Hepatocyte (in vitro differentiated cells): Measurements from ENCODE around the gene SLAMF8. TPM values are rescaled to one million over a fixed set of nuclear protein-coding genes. Genes with fewer than 3 reads are reported as not detected.

Experiments
- DNase-seq: peaks from one replicate; pipeline ENCODE4 v3.0.0-alpha.2; 2016; ENCODE audit warnings: low spot score
- H2AFZ ChIP-seq: fragments of 200-600 bp; sonication (generic); 2 replicates; pipeline ENCODE4 v1.6.0; 2016; ENCODE audit warnings: antibody characterized with exemption, mild to moderate bottlenecking
- H3K27ac ChIP-seq: fragments of 200-600 bp; sonication (generic); 2 replicates; pipeline ENCODE4 v1.5.1; 2016; ENCODE audit warnings: mild to moderate bottlenecking
- H3K27me3 ChIP-seq: fragments of 200-600 bp; sonication (generic); 2 replicates; pipeline ENCODE4 v1.6.1; 2016
- H3K36me3 ChIP-seq: fragments of 200-600 bp; sonication (generic); replicated peaks from 2 replicates; pipeline ENCODE4 v1.5.1; 2016; ENCODE audit warnings: low read depth; ENCODE audit not compliant: insufficient read depth
- H3K4me1 ChIP-seq: fragments of 200-600 bp; sonication (generic); 2 replicates; pipeline ENCODE4 v1.5.1; 2016; ENCODE audit warnings: mild to moderate bottlenecking, moderate library complexity; ENCODE audit not compliant: insufficient read depth
- H3K4me2 ChIP-seq: fragments of 200-600 bp; sonication (generic); 2 replicates; pipeline ENCODE4 v1.6.0; 2016
- H3K4me3 ChIP-seq: fragments of 200-600 bp; sonication (generic); 2 replicates; pipeline ENCODE4 v1.5.1; 2016; ENCODE audit warnings: mild to moderate bottlenecking
- H3K79me2 ChIP-seq: fragments of 200-600 bp; sonication (generic); 2 replicates; pipeline ENCODE4 v1.6.0; 2017; ENCODE audit warnings: mild to moderate bottlenecking
- H3K9me2 ChIP-seq: fragments of 200-600 bp; sonication (generic); replicated peaks from 2 replicates; pipeline ENCODE4 v1.6.0; 2017; ENCODE audit warnings: mild to moderate bottlenecking; ENCODE audit not compliant: insufficient read depth
- H3K9me3 ChIP-seq: fragments of 200-600 bp; sonication (generic); 2 replicates; pipeline ENCODE4 v1.5.1; 2016; ENCODE audit warnings: low read depth, mild to moderate bottlenecking
- H4K20me1 ChIP-seq: fragments of 200-600 bp; sonication (generic); 2 replicates; pipeline ENCODE4 v1.6.0; 2016; ENCODE audit warnings: mild to moderate bottlenecking; ENCODE audit not compliant: insufficient read depth, poor library complexity, severe bottlenecking
- EZH2 ChIP-seq: fragments of 200-600 bp; sonication (generic); IDR thresholded peaks from 2 replicates; pipeline ENCODE4 v1.6.1; 2016; ENCODE audit warnings: antibody characterized with exemption, mild to moderate bottlenecking, borderline replicate concordance
- EZH2phosphoT487 ChIP-seq: fragments of 200-600 bp; sonication (generic); IDR thresholded peaks from one replicate; pipeline ENCODE4 v1.6.1; 2018; ENCODE audit warnings: antibody characterized with exemption, mild to moderate bottlenecking, low read depth, moderate library complexity; ENCODE audit not compliant: unreplicated experiment, severe bottlenecking
- WGBS: methylation state at CpG from one replicate; pipeline ENCODE4 v1.1.6; 2016; ENCODE audit warnings: low lambda C conversion rate; ENCODE audit errors: missing lambda C conversion rate; 5-methylcytosine and 5-hydroxymethylcytosine counted together
- polyA plus RNA-seq: library from polyadenylated mRNA; unstranded; fragments of >200 nt; fragmentation: Nextera tagmentation; extraction: Ambion mirVana; gene quantifications from 2 replicates; pipeline ENCODE4 v1.2.1, GENCODE V29; 2016
- total RNA-seq: library from RNA; depleted of rRNA; stranded (reverse); fragments of >200 nt; gene quantifications from 2 replicates; pipeline ENCODE4 v1.2.3, GENCODE V29; 2014
- TF ChIP-seq, protein P1 (sequence below): fragments of 200-600 bp; sonication (generic); IDR thresholded peaks from 2 replicates; pipeline ENCODE4 v1.5.1; 2016; ENCODE audit warnings: antibody characterized with exemption, mild to moderate bottlenecking; ENCODE audit not compliant: poor library complexity

Gene SLAMF8
- total and polyA plus RNA-seq, 2 experiments from 2014 or later: 0.57 to 0.74 TPM

DNA sequence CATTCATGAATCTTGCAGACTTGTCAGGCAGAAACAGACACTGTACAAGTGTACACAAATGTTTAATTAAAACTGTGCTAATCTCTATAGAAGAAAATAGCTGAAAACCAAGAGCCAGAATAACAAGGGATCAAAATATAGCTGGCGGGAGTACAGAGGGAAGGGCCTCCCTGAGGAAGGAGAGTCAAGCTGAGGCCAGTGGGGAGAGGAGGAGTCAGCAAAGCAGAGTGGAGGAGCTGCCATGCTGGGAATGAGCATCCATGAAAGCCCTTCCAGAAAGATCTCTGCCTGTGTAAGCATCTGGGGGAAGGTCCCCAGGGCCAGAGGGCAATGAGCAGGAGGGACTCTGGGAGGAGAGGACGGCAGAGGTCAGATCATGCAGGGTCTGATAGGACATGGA lies 15.1 kb downstream of the SLAMF8 start:
- Histone ChIP-seq H3K79me2 (no peaks in the 10 kb centered on the region), H3K4me1 (peaks cover 7% of the 10 kb centered on the region), H3K27me3 (no peaks in the 10 kb centered on the region), H3K9me2 (no peaks in the 10 kb centered on the region), H4K20me1 (no peaks in the 10 kb centered on the region), H3K4me3 (no peak overlapping the region), H2AFZ (no peak overlapping the region), H3K36me3 (no peaks in the 10 kb centered on the region), H3K9me3 (no peaks in the 10 kb centered on the region), H3K4me2 (no peak overlapping the region), H3K27ac (no peak overlapping the region)
- no peak for DNase-seq
- no peak for TF ChIP-seq EZH2phosphoT487
- TF ChIP-seq, protein P1, sequence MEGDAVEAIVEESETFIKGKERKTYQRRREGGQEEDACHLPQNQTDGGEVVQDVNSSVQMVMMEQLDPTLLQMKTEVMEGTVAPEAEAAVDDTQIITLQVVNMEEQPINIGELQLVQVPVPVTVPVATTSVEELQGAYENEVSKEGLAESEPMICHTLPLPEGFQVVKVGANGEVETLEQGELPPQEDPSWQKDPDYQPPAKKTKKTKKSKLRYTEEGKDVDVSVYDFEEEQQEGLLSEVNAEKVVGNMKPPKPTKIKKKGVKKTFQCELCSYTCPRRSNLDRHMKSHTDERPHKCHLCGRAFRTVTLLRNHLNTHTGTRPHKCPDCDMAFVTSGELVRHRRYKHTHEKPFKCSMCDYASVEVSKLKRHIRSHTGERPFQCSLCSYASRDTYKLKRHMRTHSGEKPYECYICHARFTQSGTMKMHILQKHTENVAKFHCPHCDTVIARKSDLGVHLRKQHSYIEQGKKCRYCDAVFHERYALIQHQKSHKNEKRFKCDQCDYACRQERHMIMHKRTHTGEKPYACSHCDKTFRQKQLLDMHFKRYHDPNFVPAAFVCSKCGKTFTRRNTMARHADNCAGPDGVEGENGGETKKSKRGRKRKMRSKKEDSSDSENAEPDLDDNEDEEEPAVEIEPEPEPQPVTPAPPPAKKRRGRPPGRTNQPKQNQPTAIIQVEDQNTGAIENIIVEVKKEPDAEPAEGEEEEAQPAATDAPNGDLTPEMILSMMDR: no peak
- TF ChIP-seq EZH2: no peak
- WGBS: 65% methylated on average over 2 of the region's 2 CpGs

DNA sequence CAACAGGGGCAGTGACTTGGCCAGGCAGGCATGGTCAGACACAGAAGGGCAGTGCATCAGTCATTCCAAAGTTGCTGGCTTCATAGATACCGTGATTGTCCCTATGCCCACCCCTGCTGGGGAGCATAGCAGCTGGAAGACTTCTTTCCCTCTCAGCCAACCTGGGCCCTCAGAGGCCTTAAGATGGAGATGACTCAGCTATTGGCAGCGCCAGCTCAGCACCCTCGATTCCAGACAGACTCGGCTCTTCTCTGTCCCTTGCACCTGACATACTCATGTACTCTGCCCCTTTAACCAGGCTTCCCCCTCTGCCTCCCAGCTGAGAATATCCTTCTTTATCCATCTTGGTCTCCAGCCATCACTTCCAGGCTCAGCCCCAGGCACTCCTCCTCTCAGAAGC lies 16.8 kb downstream of the SLAMF8 start:
- TF ChIP-seq EZH2 (no peak), EZH2phosphoT487 (no peak)
- TF ChIP-seq, protein P1: no peak
- Histone ChIP-seq H3K27ac (no peak overlapping the region), H3K9me2 (no peaks in the 10 kb centered on the region), H3K4me1 (peaks cover 9% of the 10 kb centered on the region), H4K20me1 (no peaks in the 10 kb centered on the region), H3K9me3 (no peaks in the 10 kb centered on the region), H3K27me3 (no peaks in the 10 kb centered on the region), H2AFZ (no peak overlapping the region), H3K79me2 (no peaks in the 10 kb centered on the region), H3K36me3 (no peaks in the 10 kb centered on the region), H3K4me3 (no peak overlapping the region), H3K4me2 (no peak overlapping the region)
- no peak for DNase-seq
- 91% methylated on average over 4 of the region's 4 CpGs for WGBS

DNA sequence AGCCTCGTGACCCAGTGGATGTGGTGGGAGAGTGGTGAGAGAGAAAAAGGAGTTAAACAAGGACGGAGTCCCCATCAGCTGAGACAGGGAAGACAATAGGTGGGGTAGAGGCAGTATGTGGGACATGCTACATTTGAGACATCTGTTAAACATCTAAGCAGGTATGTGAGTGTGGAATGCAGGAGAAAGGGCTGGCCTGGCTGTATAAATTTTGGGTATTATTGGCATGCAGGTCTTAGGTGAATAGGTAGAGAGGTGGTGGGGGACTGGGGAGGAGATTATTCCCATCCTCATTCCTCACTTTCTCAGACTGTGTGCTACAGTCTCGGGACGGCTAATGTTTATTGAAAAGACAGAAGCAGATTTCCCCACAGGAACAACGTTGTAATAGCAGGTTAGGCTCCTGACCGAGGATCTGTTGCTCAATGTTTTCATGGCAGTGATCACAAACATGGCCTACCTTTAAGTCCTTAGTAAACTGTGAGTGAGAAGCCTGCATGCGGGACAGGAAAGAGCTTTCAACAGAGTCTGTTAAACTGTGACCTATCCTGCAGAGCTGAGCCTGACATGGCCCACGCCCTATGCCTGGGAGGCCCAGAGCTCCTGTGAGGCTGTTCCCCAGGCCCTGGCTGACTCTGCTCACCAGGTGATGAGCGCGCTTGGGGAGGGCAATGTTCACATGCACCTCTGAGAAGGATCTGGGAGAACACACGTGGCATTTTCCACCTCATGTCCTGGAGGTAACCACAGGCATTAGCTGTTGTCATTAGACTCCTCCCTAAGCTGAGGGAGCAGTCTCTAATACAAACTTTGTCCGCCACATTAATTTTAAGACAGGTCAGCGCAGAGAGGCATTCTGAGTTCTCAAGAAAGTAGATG lies 19.3 kb downstream of the SLAMF8 start:
- H3K79me2 ChIP-seq: no peaks in the 10 kb centered on the region
- 54% methylated on average over 13 of the region's 13 CpGs for whole genome bisulfite sequencing
- H4K20me1 ChIP-seq: no peaks in the 10 kb centered on the region
- peaks cover 9% of the 10 kb centered on the region for H3K4me1 ChIP-seq
- peak overlapping the region; percentile 90 for H3K27ac ChIP-seq
- no peak overlapping the region for H3K4me3 ChIP-seq
- H3K36me3 ChIP-seq: no peaks in the 10 kb centered on the region
- TF ChIP-seq EZH2 (no peak), EZH2phosphoT487 (no peak)
- TF ChIP-seq, protein P1: no peak
- no peak overlapping the region for H3K4me2 ChIP-seq
- no peaks in the 10 kb centered on the region for H3K9me3 ChIP-seq
- peak; percentile 83 for DNase-seq
- H3K9me2 ChIP-seq: no peaks in the 10 kb centered on the region
- H2AFZ ChIP-seq: no peak overlapping the region
- no peaks in the 10 kb centered on the region for H3K27me3 ChIP-seq
